ENCODE results near the gene CDKAL1.
"Not testable (repeated sequence)": the region's sequence is repeated elsewhere in the genome, so short reads cannot be mapped to it uniquely, and the experiment has no call there.

CDKAL1 gene

DNA sequence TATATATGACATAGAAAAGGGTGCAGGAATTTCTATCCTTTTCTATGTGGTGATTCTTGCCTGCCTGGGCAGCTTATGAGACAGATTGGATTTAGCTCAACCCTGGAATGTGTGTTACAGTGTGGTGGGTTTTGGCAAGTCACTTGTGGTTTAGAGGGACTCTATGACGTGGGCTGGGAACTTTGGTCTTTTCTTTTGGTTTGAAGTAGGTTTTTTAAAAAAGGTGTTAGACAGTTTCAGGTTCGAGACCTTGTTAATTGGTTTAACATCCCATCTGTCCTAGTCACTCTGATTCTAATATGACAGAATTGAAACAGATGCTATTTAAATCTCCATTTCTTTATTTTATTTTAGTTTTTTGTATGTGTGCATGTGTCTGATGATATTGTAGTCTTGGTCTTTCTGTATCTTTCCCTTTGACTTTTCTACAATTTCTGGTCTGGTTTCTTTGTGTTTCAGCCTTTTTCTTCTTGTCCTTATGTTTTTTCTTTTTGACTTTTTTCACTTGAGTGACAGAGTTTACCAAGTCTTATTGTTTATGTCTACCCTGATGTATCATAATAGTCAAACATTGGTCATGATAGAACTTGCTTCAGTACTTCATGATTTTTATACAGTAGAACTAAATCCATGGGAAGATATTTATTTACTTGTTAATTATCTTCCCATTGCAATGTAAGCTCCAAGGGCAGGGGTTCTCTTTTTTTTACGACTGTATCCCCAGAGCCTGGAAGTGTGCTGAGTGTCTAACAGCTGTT is 174.3 kb downstream of the CDKAL1 start:
- DNase-seq (ENCODE audit: low read depth in 2 of 2), result no peak

DNA sequence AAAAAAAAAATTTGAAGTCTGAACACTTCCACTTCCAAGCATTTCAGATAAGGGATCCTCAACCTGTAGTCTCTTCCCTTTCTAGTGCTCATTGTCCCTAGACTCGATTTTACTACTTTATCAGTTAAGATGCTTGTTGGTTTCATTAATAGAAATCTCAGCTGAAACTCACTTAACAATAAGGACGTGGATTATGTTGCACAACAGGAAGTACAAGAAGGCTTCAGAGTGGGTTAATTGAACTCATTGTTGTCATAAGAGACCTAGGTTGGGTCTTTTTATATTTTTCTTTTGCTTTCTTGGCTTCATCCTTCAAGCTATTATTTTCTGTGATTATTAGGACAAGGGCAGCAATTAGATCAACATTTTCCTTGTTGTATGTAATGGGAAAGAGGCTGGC is 175.2 kb downstream of the CDKAL1 start:
- no peak for DNase-seq (ENCODE audit: low read depth in 2 of 2)

GRCh38 chr6:20710341-20710740 is 176.1 kb downstream of the CDKAL1 start:
- DNase-seq (ENCODE audit: low read depth in 2 of 2), result no peak

GRCh38 chr6:20711518-20711917 is 177.3 kb downstream of the CDKAL1 start:
- DNase-seq (ENCODE audit: low read depth in 2 of 2), result no peak

- DNase-seq (ENCODE audit: low read depth in 2 of 2), result no peak
Observed at GRCh38 chr6:20712011-20712410, 177.8 kb downstream of the CDKAL1 start.

DNA sequence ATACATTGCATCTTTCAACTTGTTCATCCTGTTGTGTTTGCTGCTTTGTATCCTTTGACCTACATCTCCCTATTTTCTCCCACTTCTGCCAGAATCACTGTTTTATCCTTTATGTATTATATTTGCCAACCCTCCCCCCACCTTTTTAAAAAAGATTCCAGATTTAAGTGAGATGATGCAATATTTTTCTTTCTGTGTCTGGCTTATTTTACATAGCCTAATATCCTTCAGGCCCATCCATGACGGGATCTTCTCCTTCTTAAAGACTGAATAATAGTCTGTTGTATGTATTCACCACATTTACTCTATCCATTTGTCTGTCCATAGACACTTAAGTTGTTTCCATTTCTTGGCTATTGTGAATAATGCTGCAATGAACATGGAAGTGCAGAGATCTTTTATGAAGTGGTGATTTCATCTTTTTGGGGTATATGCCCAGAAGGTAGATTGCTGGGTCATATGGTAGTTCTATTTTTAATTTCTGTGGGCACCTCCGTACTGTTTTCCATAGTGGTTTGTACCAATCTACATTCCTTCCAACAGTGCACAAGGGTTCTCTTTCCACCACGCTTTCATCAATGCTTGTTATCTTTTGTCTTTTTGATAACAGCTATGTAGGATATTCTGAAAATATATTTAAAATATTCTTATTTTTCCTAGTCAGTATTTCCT is 181.0 kb downstream of the CDKAL1 start:
- DNase-seq (ENCODE audit: low read depth in 2 of 2), result no peak

GRCh38 chr6:20716865-20717264 is 182.6 kb downstream of the CDKAL1 start:
- no peak for DNase-seq (ENCODE audit: low read depth in 2 of 2)

DNA sequence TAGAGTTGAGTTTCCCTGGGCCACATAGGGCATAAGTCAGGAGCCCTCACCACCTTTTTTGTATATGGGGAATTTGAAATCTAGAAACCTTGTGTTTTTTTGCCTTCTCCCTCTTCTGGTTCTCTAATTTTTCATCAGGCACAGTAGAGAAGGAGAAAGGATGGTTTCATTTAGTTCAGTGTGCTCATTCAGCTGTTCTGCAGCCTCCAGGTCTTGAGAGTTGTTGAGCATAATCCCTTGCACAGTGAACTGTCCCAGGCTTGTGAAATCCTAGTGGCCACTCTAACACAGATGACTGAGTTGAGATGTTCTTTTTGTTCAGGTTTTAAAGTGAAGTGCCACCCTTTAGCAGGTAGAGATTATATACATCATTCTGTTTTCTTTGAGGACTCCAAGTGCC is 183.5 kb downstream of the CDKAL1 start:
- DNase-seq (ENCODE audit: low read depth in 2 of 2), result no peak

- DNase-seq (ENCODE audit: low read depth in 2 of 2), result no peak
Observed at GRCh38 chr6:20718705-20719653, 184.7 kb downstream of the CDKAL1 start.

- no peak for DNase-seq (ENCODE audit: low read depth in 2 of 2)
Observed at GRCh38 chr6:20719980-20720379, 185.7 kb downstream of the CDKAL1 start.

- not testable (repeated sequence) for DNase-seq (ENCODE audit: low read depth in 2 of 2)
Observed at GRCh38 chr6:20721121-20721520, 186.9 kb downstream of the CDKAL1 start.

- DNase-seq (ENCODE audit: low read depth in 2 of 2), result no peak
Observed at GRCh38 chr6:20722455-20722854, 188.2 kb downstream of the CDKAL1 start.

GRCh38 chr6:20723236-20723635 is 189.0 kb downstream of the CDKAL1 start:
- DNase-seq (ENCODE audit: low read depth in 2 of 2), result no peak

- DNase-seq (ENCODE audit: low read depth in 2 of 2), result no peak
Observed at GRCh38 chr6:20724443-20725190, 190.4 kb downstream of the CDKAL1 start.

DNA sequence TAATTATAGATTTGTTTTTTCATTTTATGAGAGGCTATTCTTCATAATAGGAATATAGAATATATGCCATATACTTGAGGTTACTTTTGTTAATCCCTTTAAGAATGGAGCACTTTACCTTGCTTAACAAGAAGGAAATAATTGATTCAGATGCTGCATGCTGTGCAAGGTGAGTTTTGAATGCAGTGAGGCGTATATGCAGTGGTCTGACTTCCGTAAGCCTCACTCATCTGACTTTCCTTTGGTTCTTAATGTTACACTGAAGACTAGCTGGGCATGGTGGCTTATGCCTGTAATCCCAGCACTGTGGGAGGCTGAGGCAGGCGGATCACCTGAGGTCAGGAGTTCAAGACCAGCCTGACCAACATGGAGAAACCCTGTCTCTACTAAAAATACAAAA is 191.0 kb downstream of the CDKAL1 start:
- DNase-seq (ENCODE audit: low read depth in 2 of 2), result not testable (repeated sequence)

DNA sequence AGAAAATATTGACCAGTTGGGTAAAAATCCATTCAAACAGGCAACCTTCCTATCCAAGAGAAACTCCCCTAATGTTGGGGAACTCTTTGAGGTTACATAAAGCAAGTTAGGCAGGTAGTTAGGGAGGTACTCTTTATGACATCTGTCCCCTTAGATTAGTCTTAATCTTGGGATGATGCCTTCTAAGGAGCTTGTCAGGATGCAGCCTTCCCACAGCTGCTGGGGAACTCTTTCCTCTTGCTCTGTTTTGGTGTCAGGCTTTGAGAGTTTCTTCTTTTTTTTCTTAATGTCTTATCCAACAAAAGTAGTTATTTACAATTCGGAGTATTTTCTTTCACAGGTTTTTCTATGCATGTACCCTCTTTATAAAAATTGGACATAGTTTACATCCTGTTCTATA is 194.8 kb downstream of the CDKAL1 start:
- DNase-seq (ENCODE audit: low read depth in 2 of 2), result no peak

DNA sequence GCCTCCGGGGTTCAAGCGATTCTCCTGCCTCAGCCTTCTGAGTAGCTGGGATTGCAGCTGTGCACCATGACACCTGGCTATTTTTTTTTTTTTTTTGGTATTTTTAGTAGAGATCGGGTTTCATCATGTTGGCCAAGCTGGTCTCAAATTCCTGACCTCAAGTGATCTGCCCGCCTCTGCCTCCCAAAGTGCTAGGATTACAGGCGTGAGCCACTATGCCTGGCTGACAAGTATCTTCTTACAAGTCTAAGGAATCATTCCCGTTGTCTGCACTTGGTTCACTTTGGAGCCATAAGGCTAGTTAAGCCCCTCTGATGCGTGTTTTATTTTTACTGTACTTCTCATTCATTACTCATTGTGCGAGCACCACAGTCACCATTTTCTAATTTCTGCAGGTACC is 198.1 kb downstream of the CDKAL1 start:
- not testable (repeated sequence) for DNase-seq (ENCODE audit: low read depth in 2 of 2)

GRCh38 chr6:20732896-20733295 is 198.6 kb downstream of the CDKAL1 start:
- no peak for DNase-seq (ENCODE audit: low read depth in 2 of 2)

GRCh38 chr6:20737912-20738311 is 203.7 kb downstream of the CDKAL1 start:
- DNase-seq (ENCODE audit: low read depth in 2 of 2), result no peak

DNA sequence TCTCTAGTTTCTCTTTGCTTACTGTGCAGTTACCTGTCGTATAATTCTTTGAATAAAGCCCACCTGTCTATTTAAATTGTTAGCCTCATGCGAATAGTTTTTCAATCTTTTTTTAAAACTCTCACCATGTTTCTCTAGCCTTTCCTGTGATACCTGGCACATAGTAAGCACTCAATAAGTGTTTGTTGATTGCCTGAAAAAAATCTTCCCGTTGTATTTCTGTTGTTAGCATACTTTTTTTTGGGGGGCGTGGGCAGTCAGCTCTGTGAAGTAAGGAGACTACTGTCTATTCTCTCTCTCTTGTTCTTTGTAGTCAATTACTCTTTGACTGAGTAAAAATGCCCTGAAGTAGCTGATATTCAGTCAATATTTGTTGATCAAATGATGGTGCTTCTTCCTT is 205.8 kb downstream of the CDKAL1 start:
- no peak for DNase-seq (ENCODE audit: low read depth in 2 of 2)

GRCh38 chr6:20740727-20741126 is 206.5 kb downstream of the CDKAL1 start:
- no peak for DNase-seq (ENCODE audit: low read depth in 2 of 2)

- DNase-seq (ENCODE audit: low read depth in 2 of 2), result no peak
Observed at GRCh38 chr6:20741490-20741889, 207.2 kb downstream of the CDKAL1 start.
